HG03575 (cell line): Measurements from ENCODE around the gene EIF1B.

Experiments used
- ATAC-seq: cut with Tn5 transposase; IDR thresholded peaks from one replicate; pipeline ENCODE4 v1.9.1; 2021; ENCODE audit not compliant: unreplicated experiment, insufficient number of reproducible peaks, low FRiP score; ENCODE audit errors: extremely low read depth

EIF1B gene

GRCh38 chr3:40306336-40306735, 3.2 kb upstream of the EIF1B start:
- no peak for ATAC-seq

DNA sequence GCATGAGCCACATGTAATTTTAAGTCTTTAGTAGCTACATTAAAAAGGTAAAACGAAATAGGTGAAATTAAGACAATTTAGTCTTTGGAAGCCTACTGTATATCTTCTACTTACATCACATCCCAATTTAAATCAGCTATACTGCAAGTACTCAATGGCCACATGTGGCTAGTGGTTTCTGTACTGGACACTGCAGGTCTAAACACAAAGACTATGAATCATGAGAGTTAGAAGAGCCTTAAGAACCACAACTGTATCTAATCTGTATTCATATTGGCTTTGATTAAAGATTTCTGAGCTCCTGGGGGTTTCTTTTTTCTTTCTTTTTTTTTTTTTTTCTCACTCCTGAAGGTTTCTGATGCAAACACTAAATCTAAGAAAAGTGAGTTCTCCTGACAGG, 2.3 kb upstream of the EIF1B start:
- no peak for ATAC-seq

DNA sequence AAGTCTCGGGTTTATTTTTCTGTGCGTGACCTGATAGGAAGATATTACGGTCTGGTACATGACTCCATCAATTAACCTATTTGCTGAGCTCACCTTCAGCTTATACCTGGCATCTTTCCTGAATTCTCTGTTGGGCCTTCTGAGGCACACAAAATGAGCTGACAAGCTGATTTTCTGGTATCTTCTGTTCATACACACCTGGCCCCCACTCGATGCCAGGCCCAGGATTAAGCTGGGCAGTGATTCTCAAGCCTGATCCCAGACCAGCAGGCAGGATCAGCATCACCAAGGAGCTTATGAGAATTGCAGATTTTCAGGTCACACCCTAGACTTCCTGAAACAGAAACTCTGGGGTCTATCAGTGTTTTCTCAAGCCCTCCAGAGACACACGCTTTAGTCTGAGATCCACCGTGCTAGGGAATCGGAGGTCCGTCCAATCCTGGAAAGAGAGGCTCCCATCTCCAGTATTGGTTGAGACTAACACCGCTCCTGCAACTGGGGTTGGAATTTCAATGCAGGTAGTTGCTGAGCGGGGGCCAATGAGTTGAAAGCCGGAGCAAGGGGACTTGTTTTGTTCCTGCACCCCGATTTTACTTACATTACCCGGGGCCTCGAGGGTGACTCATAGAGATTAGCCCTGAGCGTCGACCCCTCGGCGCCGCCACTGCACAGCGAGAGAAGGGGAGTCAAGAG, 636 bp upstream of the EIF1B start:
- ATAC-seq: no peak

DNA sequence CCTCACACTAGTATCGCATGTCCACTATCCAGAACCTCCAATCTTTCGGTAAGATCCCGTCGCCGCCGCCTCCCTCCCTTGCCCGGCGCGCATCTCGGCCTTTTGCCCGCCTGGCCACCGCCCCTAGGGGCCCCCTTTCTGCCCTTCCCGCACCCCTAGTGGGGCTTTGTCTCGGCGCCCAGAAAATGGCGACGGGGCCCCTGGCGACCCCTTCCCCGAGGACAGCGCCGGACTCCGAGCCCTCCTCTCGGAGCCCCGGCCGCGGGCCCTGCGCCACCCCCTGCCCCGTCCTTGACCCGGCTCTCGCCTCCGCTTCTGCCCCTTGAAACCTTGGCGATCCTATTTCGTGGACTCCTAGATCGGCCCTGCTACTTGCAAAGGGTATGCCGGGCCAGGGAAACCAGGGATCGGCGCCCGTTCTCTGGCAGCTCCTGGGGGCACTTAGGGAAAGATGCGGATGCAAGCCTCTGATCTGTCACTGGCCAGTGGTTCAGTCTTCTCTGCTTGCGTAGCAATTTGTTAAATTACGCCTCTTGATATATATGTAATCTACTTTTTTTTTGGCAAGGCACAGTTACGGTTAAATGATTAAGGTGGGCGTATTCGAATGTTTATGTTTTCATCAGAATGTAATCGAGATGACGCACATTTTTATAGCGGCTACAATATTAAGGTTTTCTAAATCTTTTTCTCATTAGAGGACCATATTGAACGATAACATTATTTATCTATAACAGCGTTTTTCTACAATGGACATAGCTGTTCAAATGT, 603 bp downstream of the EIF1B start:
- ATAC-seq: peak; percentile 1

GRCh38 chr3:40310705-40311104, 1.2 kb downstream of the EIF1B start:
- ATAC-seq: no peak

- ATAC-seq: no peak
Observed at GRCh38 chr3:40312661-40313226, 3.2 kb downstream of the EIF1B start.

GRCh38 chr3:40313975-40314860, 4.7 kb downstream of the EIF1B start:
- no peak for ATAC-seq

DNA sequence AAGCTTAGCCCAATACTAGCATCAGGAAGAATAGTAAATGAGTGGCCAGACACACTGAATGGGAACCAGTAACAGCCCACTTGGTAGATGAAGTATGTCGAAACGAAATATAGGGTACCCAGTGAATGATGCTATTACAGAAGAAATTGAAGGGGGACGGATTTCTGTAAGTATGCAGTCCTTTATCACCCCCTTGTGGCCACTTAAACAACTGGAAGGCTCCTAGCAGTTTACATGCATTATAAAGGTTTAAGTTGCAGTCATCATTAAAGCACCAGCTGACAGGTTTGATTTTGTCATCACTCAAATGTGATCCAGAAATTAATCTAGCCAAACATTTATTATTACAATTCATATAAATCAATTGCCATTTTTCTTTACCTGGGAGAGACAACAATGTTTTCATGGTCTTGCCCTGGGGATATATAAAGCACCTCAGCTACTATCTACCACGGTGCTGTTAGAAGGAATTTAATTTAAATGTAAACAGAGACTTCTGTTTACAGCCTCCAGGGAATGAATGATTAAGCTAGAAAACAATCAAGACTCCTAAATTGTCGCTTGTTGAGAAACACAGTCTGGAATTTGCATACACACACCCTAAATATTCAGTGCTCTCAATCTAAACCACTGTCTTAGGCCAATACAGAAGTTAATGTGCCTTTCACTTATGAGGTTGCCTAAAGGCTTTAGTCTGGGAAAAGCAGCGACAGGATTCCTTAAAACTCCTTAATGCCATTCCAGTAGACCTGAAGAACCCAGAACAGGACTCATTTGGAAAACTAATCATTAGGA, 7.8 kb downstream of the EIF1B start:
- no peak for ATAC-seq

DNA sequence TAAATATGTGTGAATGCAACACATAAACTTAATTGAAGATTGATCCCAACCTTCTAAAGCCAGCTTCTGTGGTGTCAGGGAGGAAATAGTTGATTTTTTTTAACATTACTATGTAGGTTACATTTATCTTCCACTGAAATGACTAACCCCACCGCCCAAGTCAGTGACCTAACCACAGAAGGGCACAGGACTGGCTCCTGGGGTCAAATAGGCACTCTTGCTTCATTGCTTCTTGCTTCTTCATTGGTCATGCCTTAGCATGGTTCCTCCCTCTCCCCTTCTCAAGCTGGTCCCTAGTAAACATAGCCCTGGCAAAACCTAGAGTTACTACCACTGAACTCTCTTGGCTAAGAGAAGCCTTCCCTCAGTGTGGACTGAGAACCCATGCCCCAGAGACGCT, 12.3 kb downstream of the EIF1B start:
- no peak for ATAC-seq

- ATAC-seq: no peak
Observed at GRCh38 chr3:40323946-40324345, 14.4 kb downstream of the EIF1B start.

GRCh38 chr3:40324621-40325020, 15.1 kb downstream of the EIF1B start:
- no peak for ATAC-seq

DNA sequence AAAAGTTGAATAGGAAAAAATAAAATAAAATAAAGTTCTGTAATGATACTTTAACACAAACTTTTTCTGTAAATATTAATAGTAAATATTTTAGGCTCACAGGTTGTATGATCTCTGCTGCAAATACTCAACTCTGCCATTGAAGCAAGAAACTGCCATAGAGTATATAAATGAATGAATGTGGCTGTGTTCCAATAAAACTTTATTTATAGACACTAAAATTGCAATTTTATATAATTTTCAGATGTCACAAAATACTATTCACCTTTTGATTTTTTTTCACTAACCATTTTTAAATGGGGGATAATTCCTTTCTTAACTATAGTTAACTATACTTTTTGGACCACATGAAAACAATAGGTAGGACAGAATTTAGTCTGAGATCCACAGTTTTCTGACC, 16.0 kb downstream of the EIF1B start:
- ATAC-seq: no peak

GRCh38 chr3:40328374-40328773, 18.9 kb downstream of the EIF1B start:
- ATAC-seq: no peak

DNA sequence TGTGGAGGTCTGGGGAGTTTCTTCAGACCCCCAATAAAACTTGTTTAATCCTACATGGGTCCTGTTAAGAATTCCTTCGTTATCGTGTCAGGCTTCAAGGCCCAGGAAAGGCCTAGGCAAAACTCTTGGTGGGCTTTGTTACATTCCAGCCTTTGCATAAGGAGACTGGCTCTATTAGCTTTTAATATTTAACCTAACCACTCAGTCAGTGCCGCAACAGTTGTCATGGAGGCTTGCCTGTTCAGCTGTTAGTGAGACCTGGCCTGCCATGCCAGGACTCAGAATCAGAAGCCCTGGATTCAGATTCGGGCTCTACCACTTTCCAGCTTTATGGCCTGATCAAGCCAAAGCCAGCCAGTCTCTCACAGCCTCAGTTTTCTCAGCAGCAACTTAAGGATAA, 19.6 kb downstream of the EIF1B start:
- ATAC-seq: no peak

DNA sequence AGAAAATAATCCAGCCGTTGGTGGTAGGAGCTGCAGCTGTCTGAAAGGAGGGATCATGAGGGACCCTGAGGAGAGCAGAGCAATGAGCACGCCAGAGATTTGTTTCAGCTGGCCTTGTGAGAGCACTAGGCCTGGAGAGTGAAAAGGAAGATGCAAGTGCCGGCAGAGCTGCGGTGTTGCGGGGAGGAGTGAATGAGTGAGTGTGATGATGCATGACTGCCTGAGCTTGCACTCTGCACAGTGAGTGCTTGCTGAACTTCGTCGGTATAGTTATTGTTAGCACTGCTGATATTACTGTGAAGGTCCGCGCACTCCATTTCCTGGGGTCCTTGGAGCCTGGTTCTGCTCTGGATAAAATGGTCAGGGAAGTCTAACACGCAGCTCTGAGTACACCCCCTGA, 23.2 kb downstream of the EIF1B start:
- no peak for ATAC-seq

DNA sequence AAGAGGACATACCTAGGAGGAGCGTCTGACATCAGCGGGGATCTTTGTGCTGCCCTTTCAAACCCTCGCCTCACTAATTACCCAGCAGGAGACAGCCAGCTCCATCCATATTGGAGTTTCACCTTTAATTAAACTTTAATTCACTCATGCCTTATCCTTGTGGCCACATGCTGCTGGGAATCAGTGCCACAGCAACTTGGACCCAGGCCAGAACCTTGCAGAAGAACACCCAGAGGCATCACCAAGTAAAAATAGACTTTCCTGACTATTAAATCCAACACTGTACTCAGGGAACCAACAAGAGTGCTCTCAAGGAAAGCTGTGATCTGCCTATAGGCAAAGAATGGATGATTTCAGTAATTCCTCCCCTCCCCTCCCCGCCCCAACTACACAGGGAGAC, 23.9 kb downstream of the EIF1B start:
- no peak for ATAC-seq

- no peak for ATAC-seq
Observed at GRCh38 chr3:40333852-40334251, 24.3 kb downstream of the EIF1B start.

GRCh38 chr3:40336101-40336500, 26.6 kb downstream of the EIF1B start:
- no peak for ATAC-seq
